ENCODE results near the gene PAPSS2. TPM values are rescaled to one million over a fixed set of nuclear protein-coding genes. Genes with fewer than 3 reads are reported as not detected.

Gene PAPSS2
- total and polyA plus RNA-seq, 4 donors, result 24.3 to 86.5 (median 59.3) TPM

DNA sequence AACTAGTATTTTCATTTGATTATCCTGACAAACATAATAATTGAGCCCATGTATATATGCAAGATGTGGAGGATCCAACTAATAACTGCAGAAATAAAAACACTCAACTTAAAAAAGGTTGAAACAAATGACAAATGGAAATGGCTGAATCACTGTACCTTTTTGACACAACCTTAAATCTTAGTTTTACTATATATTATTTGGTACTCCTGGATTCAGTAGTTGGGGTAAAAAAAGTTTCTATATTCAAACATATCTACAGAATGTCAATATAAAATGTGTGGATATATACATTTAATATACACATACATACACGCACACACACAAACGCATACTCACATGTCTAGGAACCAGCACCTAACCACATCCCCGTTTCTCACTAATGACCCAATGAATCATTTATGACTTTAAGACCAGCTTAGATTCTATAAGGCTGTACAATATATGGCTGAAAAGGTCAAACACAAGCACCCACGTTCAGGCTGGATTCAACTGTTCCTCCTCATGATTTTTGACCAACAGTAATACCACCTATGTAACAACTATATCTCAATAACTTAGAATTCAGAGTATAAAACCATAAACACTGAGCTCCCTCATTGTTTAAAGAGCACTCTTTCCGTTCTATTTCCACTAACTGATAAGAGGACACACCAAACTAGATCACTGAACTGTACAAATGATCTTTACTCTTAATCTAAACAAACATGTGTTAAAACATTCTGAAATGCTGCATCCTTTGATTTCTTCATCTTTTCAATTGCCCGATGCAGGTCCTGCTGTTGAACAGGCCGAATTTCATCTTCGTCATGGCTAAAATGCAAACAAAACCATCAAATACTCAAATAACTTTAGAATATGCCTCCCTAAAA, 94.6 kb downstream of the PAPSS2 start:
- TF ChIP-seq NR2F2 (IDR thresholded peaks at IDR 0.05), result no peak
- no peak for TF ChIP-seq JUND (IDR thresholded peaks at IDR 0.05)
- TF ChIP-seq EGR1 (IDR thresholded peaks at IDR 0.05; ENCODE audit: low read depth in 2 of 2), result no peak
- TF ChIP-seq, protein P1, sequence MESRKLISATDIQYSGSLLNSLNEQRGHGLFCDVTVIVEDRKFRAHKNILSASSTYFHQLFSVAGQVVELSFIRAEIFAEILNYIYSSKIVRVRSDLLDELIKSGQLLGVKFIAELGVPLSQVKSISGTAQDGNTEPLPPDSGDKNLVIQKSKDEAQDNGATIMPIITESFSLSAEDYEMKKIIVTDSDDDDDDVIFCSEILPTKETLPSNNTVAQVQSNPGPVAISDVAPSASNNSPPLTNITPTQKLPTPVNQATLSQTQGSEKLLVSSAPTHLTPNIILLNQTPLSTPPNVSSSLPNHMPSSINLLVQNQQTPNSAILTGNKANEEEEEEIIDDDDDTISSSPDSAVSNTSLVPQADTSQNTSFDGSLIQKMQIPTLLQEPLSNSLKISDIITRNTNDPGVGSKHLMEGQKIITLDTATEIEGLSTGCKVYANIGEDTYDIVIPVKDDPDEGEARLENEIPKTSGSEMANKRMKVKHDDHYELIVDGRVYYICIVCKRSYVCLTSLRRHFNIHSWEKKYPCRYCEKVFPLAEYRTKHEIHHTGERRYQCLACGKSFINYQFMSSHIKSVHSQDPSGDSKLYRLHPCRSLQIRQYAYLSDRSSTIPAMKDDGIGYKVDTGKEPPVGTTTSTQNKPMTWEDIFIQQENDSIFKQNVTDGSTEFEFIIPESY (IDR thresholded peaks at IDR 0.05), result no peak
- peak; percentile 42 to 46 for TF ChIP-seq HNF4A (conservative IDR thresholded peaks at IDR 0.05)
- peak; percentile 31 for TF ChIP-seq SP1 (IDR thresholded peaks at IDR 0.05)
- TF ChIP-seq, protein P2, sequence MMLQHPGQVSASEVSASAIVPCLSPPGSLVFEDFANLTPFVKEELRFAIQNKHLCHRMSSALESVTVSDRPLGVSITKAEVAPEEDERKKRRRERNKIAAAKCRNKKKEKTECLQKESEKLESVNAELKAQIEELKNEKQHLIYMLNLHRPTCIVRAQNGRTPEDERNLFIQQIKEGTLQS (IDR thresholded peaks at IDR 0.05), result no peak
- TF ChIP-seq GABPA (IDR thresholded peaks at IDR 0.05 in 1 of 2, conservative IDR thresholded peaks at IDR 0.05 in 1 of 2), result no peak
- no peak for TF ChIP-seq FOXA2 (IDR thresholded peaks at IDR 0.05)
- TF ChIP-seq RXRA (IDR thresholded peaks at IDR 0.05), result peak; percentile 51
- TF ChIP-seq YY1 (IDR thresholded peaks at IDR 0.05), result peak; percentile 34
- peak in 1 of 2 donors; percentile 24 for TF ChIP-seq RAD21 (IDR thresholded peaks at IDR 0.05)
- no peak for TF ChIP-seq FOXA1 (IDR thresholded peaks at IDR 0.05)
- peak; percentile 14 for TF ChIP-seq HNF4G (IDR thresholded peaks at IDR 0.05)
- Histone ChIP-seq H3K9ac (ENCODE audit: low read depth in 1 of 2, low read length in 2 of 2) (no peak overlapping the region), H3K9me3 (ENCODE audit: control insufficient read depth in 4 of 4, low read length in 3 of 4) (no peaks in the 10 kb centered on the region), H3K4me3 (ENCODE audit: low read depth in 1 of 3, low read length in 3 of 3) (no peak overlapping the region), H3K36me3 (ENCODE audit: control insufficient read depth in 4 of 4, insufficient read depth in 3 of 4, low read depth in 1 of 4, low read length in 3 of 4) (peaks cover 0 to 7% (median 3%) of the 10 kb centered on the region in 4 donors), H3K4me1 (ENCODE audit: control insufficient read depth in 4 of 4, insufficient read depth in 4 of 4, low read length in 3 of 4) (no peaks in the 10 kb centered on the region), H3K27me3 (ENCODE audit: control insufficient read depth in 4 of 4, insufficient read depth in 4 of 4, low read length in 3 of 4) (no peaks in the 10 kb centered on the region), H3K27ac (ENCODE audit: low read depth in 1 of 2, low read length in 2 of 2) (no peak overlapping the region)
- WGBS, result 69% methylated on average over 8 of the region's 8 CpGs
- DNase-seq (ENCODE audit: low spot score), result no peak

DNA sequence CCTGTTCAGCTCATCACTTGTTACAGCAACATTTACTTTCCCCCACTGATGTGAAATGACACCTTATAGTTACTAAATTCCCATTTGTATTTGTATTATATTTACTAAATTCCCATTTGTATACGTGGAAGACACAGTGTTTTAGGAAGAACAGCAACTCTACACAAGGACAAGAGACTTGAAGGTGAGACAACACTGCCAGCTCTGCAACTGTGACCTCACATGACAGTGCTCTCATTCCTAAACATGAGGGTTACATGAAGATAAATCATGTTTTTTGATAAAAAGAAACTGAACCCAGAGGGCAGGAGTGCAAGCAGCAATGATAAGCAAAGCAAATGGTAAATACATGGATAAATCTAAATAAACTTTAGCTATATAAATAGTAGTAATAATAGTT, 98.0 kb downstream of the PAPSS2 start:
- Histone ChIP-seq H3K4me3 (ENCODE audit: low read depth in 1 of 3, low read length in 3 of 3) (no peak overlapping the region), H3K36me3 (ENCODE audit: control insufficient read depth in 4 of 4, insufficient read depth in 3 of 4, low read depth in 1 of 4, low read length in 3 of 4) (peaks cover 0 to 9% (median 2%) of the 10 kb centered on the region in 4 donors), H3K9ac (ENCODE audit: low read depth in 1 of 2, low read length in 2 of 2) (no peak overlapping the region), H3K27me3 (ENCODE audit: control insufficient read depth in 4 of 4, insufficient read depth in 4 of 4, low read length in 3 of 4) (no peaks in the 10 kb centered on the region), H3K4me1 (ENCODE audit: control insufficient read depth in 4 of 4, insufficient read depth in 4 of 4, low read length in 3 of 4) (no peaks in the 10 kb centered on the region), H3K9me3 (ENCODE audit: control insufficient read depth in 4 of 4, low read length in 3 of 4) (no peaks in the 10 kb centered on the region), H3K27ac (ENCODE audit: low read depth in 1 of 2, low read length in 2 of 2) (no peak overlapping the region)
- no peak for DNase-seq (ENCODE audit: low spot score)
- TF ChIP-seq TAF1 (conservative IDR thresholded peaks at IDR 0.05), result no peak
- no peak for TF ChIP-seq SP1 (IDR thresholded peaks at IDR 0.05)
- no peak for TF ChIP-seq FOXA2 (IDR thresholded peaks at IDR 0.05)
- no peak for TF ChIP-seq RAD21 (IDR thresholded peaks at IDR 0.05)
- TF ChIP-seq, protein P3, sequence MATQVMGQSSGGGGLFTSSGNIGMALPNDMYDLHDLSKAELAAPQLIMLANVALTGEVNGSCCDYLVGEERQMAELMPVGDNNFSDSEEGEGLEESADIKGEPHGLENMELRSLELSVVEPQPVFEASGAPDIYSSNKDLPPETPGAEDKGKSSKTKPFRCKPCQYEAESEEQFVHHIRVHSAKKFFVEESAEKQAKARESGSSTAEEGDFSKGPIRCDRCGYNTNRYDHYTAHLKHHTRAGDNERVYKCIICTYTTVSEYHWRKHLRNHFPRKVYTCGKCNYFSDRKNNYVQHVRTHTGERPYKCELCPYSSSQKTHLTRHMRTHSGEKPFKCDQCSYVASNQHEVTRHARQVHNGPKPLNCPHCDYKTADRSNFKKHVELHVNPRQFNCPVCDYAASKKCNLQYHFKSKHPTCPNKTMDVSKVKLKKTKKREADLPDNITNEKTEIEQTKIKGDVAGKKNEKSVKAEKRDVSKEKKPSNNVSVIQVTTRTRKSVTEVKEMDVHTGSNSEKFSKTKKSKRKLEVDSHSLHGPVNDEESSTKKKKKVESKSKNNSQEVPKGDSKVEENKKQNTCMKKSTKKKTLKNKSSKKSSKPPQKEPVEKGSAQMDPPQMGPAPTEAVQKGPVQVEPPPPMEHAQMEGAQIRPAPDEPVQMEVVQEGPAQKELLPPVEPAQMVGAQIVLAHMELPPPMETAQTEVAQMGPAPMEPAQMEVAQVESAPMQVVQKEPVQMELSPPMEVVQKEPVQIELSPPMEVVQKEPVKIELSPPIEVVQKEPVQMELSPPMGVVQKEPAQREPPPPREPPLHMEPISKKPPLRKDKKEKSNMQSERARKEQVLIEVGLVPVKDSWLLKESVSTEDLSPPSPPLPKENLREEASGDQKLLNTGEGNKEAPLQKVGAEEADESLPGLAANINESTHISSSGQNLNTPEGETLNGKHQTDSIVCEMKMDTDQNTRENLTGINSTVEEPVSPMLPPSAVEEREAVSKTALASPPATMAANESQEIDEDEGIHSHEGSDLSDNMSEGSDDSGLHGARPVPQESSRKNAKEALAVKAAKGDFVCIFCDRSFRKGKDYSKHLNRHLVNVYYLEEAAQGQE (IDR thresholded peaks at IDR 0.05), result no peak
- no peak for TF ChIP-seq NR2F2 (IDR thresholded peaks at IDR 0.05)
- TF ChIP-seq, protein P2 (IDR thresholded peaks at IDR 0.05), result no peak
- no peak for TF ChIP-seq RXRA (IDR thresholded peaks at IDR 0.05)
- TF ChIP-seq, protein P4, sequence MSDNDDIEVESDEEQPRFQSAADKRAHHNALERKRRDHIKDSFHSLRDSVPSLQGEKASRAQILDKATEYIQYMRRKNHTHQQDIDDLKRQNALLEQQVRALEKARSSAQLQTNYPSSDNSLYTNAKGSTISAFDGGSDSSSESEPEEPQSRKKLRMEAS (IDR thresholded peaks at IDR 0.05), result no peak
- no peak for TF ChIP-seq JUND (IDR thresholded peaks at IDR 0.05)
- no peak for TF ChIP-seq EGR1 (IDR thresholded peaks at IDR 0.05; ENCODE audit: low read depth in 2 of 2)
- no peak for TF ChIP-seq YY1 (IDR thresholded peaks at IDR 0.05)
- TF ChIP-seq, protein P1 (IDR thresholded peaks at IDR 0.05), result no peak
- no peak for TF ChIP-seq FOXA1 (IDR thresholded peaks at IDR 0.05)
- TF ChIP-seq HNF4G (IDR thresholded peaks at IDR 0.05), result no peak
- 89% methylated on average over 1 of the region's 1 CpG for WGBS

Measured in liver (tissue), 9 donors.